Activated T-cell treated with anti-CD3 and anti-CD28 coated beads, Interleukin-2, amount 50 U/mL, for 4 hours (primary cell): ENCODE measurements around the gene SPSB1. TPM values are rescaled to one million over a fixed set of nuclear protein-coding genes. Genes with fewer than 3 reads are reported as not detected.

Source experiments
- ATAC-seq, 2 donors: fragments of 200-7000 bp; cut with Tn5 transposase; one replicate each; pipeline ENCODE4 v1.10.0; 2021
- DNase-seq: peaks from one replicate; pipeline ENCODE4 v3.0.0-alpha.2; 2020
- H3K27me3 Mint-ChIP-seq: one replicate; pipeline ENCODE4 v1.8.0; 2021; ENCODE audit warnings: low read depth, mixed read lengths
- H3K36me3 Mint-ChIP-seq: one replicate; pipeline ENCODE4 v1.8.0; 2022; ENCODE audit warnings: mixed read lengths; ENCODE audit not compliant: insufficient read depth
- H3K4me1 Mint-ChIP-seq: one replicate; pipeline ENCODE4 v1.8.0; 2021; ENCODE audit warnings: low read depth, mixed read lengths
- H3K4me3 Mint-ChIP-seq: one replicate; pipeline ENCODE4 v1.8.0; 2021; ENCODE audit warnings: mild to moderate bottlenecking, moderate library complexity, mixed read lengths
- H3K9me3 Mint-ChIP-seq: one replicate; pipeline ENCODE4 v1.8.0; 2021; ENCODE audit warnings: mixed read lengths
- total RNA-seq, 3 donors: library from RNA; stranded (reverse); gene quantifications; one replicate each; pipeline ENCODE4 v1.2.1, GENCODE V29; 2021

Gene SPSB1
- total RNA-seq = 1 to 10 TPM; 2.3 to 3.8 (median 3.0) TPM

DNA sequence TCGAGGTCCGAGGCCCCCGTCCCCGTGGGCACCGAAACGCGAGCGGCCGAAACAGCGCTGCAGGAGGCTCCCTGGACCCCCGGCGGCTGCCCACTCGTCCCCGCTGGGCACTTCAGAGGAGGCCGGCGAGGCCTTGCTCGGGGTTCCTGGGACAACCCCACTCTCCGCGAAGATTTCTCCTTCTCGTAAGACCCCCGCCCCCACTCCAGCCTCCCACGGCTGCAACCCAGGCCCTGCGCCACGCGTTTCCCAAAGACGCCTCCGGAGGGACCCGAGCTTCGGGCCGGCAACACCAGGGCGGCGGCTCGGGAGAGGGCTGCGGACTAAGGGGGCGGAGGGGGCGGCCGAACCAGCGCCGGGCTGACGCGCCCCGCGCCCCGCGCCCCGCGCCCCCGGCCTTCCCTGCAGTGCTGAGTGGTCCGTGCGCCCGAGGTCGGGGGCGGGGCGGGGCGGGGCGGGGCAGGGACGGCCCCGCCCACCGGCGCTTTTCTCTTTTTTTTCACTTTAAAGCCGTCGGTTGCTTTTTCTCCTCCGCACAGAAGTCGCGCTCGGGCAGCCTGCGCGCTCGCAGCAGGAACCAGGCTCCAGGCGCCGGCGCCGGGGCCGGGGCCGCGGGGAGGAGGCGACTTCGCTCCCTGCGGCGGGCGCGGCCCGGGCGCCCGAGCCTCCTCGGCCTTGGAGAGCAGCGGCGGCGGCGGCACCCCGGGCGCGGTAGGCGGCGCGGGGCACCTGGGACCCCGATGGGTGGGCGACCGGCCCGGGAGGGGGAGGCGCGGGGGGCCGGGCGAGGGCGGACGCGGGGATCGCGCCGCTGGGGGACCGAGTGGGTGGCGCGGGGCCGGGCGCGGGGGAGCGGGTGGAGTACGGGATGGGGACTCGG is at the start of gene SPSB1:
TSS of gene SPSB1 (plus strand) at position 534 of the 880 bp plus-strand sequence. CDS start 62,998 bp downstream, outside the sequence.
- peak within 1 kb of the TSS; percentile 60 for H3K4me3 Mint-ChIP-seq
- ATAC-seq = peak; percentile 53 to 54
- peaks cover 23% of the 10 kb centered on the region for H3K4me1 Mint-ChIP-seq
- H3K9me3 Mint-ChIP-seq = peaks cover 5% of the 10 kb centered on the region
- peak; percentile 59 for DNase-seq
- peaks cover 2% of the 10 kb centered on the region for H3K27me3 Mint-ChIP-seq
- peaks cover 8% of the 10 kb centered on the region for H3K36me3 Mint-ChIP-seq

DNA sequence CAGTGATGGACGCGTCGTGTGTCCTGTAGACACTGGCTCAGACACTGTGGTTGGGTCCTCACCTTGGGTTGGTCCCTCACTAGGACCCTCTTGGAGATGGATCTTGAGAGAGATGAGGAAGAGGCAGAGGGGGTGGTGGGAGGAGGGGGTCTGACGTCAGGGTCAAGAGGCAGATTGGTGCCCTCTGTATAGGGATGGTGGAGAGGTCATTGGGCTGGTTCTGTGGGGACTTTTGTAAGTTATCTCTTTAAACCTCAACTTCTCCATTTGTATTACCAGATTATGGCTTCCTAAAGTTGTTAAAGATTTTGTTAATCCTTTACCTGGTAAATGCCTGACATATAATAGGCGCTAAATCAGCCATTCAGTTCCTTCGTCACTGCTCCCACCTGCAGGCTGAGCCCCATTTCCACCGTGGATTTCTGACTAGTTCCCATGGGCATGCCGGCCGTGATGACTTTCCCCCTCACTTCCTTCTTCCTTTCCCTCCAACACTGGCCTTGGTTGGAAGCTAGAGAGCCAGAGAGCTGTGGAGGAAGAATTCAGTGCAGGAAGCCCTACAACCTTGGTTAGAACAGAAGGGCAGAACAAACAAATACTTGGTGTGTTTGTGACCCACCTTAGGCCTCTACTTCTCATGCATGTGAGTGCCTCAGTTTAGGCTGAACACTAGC is 49.5 kb upstream of the SPSB1 start:
- H3K4me3 Mint-ChIP-seq = no peak overlapping the region
- no peaks in the 10 kb centered on the region for H3K9me3 Mint-ChIP-seq
- H3K4me1 Mint-ChIP-seq = peaks cover 39% of the 10 kb centered on the region
- peaks cover 11% of the 10 kb centered on the region for H3K36me3 Mint-ChIP-seq
- DNase-seq (no peak), ATAC-seq (no peak)
- no peaks in the 10 kb centered on the region for H3K27me3 Mint-ChIP-seq

DNA sequence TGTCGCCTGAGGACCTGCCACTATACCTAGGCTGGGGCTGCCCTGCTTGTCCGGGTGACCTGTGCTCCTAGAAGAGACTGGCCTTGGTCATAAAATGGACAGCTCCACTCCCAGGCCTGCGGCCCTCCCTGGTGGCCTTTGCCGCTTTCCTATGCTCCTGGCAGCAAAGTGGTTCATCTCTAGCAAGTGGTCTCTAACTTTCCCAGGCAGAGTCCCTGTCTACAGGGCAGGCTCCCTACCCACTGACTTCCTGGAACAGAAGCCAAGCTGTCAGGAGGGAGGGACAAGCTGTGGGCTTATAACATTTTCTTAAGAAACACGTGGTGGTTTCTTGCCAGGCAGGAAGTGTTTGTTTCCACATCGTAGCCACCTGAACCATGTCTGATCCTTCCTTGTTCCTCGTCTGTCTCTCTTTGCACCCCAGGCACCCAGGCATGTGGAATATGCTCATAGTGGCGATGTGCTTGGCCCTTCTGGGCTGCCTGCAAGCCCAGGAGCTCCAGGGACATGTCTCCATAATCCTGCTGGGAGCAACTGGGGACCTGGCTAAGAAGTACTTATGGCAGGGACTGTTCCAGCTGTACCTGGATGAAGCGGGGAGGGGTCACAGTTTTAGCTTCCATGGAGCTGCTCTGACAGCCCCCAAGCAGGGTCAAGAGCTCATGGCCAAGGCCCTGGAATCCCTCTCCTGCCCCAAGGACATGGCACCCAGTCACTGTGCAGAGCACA is 48.0 kb upstream of the SPSB1 start:
- Mint-ChIP-seq H3K9me3 (no peaks in the 10 kb centered on the region), H3K4me1 (peaks cover 26% of the 10 kb centered on the region), H3K4me3 (no peak overlapping the region), H3K27me3 (no peaks in the 10 kb centered on the region), H3K36me3 (peaks cover 16% of the 10 kb centered on the region)
- ATAC-seq (no peak), DNase-seq (no peak)

DNA sequence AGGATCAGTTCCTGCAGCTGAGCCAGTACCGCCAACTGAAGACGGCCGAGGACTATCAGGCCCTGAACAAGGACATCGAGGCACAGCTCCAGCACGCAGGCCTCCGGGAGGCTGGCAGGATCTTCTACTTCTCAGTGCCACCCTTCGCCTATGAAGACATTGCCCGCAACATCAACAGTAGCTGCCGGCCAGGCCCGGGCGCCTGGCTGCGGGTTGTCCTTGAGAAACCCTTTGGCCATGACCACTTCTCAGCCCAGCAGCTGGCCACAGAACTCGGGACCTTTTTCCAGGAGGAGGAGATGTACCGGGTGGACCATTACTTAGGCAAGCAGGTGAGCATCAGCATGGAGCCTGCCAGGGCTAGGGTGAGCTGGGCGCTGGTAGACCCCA is 47.5 kb upstream of the SPSB1 start:
- Mint-ChIP-seq H3K27me3 (no peaks in the 10 kb centered on the region), H3K9me3 (no peaks in the 10 kb centered on the region), H3K36me3 (peaks cover 16% of the 10 kb centered on the region), H3K4me3 (no peak overlapping the region), H3K4me1 (peaks cover 20% of the 10 kb centered on the region)
- no peak for DNase-seq
- ATAC-seq = no peak

DNA sequence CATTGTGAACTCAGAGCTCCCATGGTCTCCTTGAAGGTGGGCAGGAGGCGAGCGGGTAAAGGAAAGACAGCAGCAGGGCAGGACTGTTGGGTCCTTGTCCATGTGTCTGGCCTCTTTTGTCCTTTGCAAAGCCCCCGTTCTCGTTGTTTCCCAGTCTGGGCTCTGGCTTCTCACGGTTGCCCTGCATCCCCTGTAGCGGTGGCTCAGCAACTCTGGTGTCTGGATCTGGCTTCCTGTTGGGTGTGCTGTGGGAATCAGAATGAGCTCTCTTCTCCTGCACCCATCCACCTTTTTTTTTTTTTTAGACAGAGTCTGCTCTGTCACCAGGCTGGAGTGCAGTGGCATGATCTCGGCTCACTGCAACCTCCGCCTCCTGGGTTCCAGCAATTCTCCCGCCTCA is 47.0 kb upstream of the SPSB1 start:
- Mint-ChIP-seq H3K9me3 (no peaks in the 10 kb centered on the region), H3K4me3 (no peak overlapping the region), H3K27me3 (no peaks in the 10 kb centered on the region), H3K4me1 (peaks cover 16% of the 10 kb centered on the region), H3K36me3 (peaks cover 16% of the 10 kb centered on the region)
- DNase-seq = no peak
- no peak for ATAC-seq

DNA sequence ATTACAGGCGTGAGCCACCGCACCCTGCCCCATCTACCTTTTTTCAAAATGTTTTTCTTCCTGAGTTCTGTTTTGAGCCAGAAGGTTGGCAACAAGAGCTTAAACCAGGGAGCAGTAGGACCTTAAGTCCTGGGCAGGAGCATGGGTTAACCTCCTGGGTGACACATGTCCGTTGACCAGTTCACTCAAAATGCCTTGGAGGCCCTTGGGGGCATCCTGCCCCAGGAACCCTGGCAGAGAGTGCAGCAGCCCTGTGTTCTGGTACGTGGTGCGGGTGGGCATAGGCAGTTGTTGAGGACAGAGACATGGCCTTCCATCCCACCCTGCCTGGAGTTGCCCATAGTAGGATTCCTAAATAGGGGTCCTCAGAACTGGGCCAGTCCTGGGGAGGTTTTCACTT is 46.5 kb upstream of the SPSB1 start:
- no peak for ATAC-seq
- peaks cover 16% of the 10 kb centered on the region for H3K36me3 Mint-ChIP-seq
- no peaks in the 10 kb centered on the region for H3K27me3 Mint-ChIP-seq
- no peak overlapping the region for H3K4me3 Mint-ChIP-seq
- DNase-seq = no peak
- peaks cover 13% of the 10 kb centered on the region for H3K4me1 Mint-ChIP-seq
- no peaks in the 10 kb centered on the region for H3K9me3 Mint-ChIP-seq

DNA sequence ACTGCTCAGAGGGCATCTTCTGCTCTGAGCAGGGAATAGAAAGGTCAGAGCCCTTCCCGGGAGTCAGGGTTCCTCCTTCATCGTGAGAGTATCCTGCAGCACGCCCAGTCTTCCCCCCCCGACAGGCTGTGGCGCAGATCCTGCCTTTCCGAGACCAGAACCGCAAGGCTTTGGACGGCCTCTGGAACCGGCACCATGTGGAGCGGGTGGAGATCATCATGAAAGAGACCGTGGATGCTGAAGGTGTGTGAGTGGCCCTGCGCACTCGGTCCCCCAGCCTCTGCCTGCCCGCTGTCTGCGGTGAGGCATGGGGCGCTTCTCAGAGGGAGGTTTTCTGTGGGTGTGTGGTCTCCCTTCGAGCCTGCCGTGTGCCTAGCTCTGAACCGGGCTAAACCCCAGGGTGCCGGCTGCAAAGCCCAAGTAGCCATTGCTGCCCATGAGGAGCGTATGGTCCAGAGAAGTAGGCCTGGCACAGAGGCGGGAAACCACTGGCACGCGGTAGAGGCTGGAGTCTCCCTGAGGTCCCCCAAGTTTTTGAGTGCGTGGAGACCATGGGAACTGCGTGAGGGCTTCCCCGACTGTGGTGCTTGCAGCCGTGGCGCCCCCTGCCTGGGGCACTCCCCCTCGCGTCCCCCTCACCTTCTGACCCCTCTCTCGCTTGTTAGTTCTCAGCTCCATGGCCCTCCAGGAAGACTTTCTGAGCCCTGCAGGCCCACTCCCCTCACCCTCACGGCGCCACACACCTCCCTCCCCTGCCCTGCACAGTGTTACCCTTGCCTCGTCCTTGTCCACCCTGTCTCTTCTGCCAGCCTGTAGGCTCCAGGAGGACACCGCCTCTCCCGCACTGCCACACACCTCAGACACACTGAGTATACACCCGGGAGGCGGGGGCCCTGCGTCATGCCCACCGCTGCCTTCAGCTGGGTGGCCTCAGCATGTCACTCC is 45.6 kb upstream of the SPSB1 start:
- Mint-ChIP-seq H3K4me1 (peaks cover 13% of the 10 kb centered on the region), H3K4me3 (no peak overlapping the region), H3K36me3 (peaks cover 14% of the 10 kb centered on the region), H3K9me3 (no peaks in the 10 kb centered on the region), H3K27me3 (no peaks in the 10 kb centered on the region)
- no peak for DNase-seq
- ATAC-seq = no peak

DNA sequence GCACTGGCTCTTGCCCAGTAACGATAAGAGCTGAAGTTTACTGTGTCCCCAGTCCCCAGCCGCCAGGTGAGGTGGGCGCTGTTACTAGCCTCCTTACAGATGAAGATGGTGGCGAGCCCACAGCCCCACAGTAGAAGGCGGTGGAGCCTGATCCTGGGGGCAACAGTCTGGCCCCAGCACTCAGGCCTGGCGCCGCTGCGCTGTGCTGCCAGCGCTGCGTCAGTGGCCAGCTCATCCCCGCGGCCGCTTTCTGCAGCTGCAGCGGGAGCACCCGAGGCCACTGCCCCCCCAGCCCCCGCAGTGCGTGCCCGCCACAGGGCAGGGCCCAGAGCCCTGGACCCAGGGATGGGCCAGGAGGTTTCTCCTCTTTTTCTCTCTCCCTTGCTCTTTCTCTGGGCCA is 44.8 kb upstream of the SPSB1 start:
- Mint-ChIP-seq H3K36me3 (peaks cover 12% of the 10 kb centered on the region), H3K27me3 (no peaks in the 10 kb centered on the region), H3K4me3 (no peak overlapping the region)

DNA sequence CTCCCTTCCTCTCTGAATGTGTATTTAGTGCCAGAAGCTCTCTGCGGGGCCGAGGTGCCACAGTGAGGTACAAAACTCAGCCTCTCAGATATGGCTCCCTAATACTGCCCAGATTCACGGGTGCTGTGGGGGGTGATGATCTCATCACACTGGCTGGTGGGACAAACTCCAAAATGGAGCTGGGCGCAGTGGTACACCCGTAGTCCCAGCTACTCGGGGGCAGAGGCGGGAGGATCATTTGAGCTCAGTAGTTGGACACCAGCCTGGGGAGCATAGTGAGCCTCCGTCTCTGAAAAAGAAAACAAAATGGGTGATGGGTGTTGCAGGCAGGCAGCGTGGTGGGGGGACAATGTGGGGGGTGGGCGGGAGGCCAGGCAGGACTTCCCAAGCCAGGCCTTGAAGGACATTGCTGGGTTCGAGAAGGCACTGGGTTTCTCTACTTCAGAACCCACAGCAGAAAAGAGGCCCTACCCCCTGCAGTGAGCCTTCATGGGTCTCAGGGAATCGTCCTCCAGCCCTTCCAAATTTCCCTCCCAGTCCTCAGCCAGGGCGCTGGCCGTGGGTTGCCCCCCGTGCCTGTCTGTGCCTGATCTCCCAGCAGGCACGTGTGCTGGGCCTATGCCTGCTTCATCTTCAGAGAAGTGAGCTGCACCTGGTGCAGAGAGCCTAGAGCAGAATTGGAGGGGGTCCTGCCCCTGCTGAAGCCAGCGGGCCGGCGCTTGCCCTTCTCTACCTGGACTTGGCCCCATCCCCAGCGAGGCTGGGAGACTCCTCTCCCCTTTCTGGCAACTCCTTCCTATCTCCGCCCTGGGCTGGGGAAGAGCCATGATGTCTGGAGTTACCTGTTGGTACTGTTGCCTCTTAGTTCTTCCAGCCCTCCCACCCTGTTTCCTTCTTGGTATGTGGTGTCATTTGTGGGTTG is 44.1 kb upstream of the SPSB1 start:
- Mint-ChIP-seq H3K9me3 (no peaks in the 10 kb centered on the region), H3K4me3 (no peak overlapping the region), H3K27me3 (no peaks in the 10 kb centered on the region), H3K4me1 (peaks cover 9% of the 10 kb centered on the region), H3K36me3 (peaks cover 12% of the 10 kb centered on the region)
- ATAC-seq (no peak), DNase-seq (no peak)

More for the DNA sequence above, 44.8 kb upstream of the SPSB1 start:
- ATAC-seq (no peak), DNase-seq (no peak)
- Mint-ChIP-seq H3K4me1 (peaks cover 11% of the 10 kb centered on the region), H3K9me3 (no peaks in the 10 kb centered on the region)

DNA sequence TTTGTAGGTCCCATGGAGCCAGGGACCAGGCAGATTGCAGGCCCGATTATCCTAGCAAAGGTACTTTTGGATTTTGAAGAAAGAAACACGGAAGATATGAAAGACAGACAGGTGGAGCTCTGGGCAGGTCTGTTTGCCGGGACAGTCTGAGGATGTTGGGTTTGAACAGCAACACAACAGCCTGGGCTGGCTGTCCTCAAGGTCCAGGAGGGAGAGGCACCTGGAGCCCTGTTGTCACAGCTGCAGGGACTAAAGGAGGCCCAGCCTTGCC is 43.5 kb upstream of the SPSB1 start:
- Mint-ChIP-seq H3K9me3 (no peaks in the 10 kb centered on the region), H3K36me3 (peaks cover 12% of the 10 kb centered on the region), H3K4me1 (peaks cover 10% of the 10 kb centered on the region), H3K27me3 (no peaks in the 10 kb centered on the region), H3K4me3 (no peak overlapping the region)
- DNase-seq = no peak
- ATAC-seq = no peak

DNA sequence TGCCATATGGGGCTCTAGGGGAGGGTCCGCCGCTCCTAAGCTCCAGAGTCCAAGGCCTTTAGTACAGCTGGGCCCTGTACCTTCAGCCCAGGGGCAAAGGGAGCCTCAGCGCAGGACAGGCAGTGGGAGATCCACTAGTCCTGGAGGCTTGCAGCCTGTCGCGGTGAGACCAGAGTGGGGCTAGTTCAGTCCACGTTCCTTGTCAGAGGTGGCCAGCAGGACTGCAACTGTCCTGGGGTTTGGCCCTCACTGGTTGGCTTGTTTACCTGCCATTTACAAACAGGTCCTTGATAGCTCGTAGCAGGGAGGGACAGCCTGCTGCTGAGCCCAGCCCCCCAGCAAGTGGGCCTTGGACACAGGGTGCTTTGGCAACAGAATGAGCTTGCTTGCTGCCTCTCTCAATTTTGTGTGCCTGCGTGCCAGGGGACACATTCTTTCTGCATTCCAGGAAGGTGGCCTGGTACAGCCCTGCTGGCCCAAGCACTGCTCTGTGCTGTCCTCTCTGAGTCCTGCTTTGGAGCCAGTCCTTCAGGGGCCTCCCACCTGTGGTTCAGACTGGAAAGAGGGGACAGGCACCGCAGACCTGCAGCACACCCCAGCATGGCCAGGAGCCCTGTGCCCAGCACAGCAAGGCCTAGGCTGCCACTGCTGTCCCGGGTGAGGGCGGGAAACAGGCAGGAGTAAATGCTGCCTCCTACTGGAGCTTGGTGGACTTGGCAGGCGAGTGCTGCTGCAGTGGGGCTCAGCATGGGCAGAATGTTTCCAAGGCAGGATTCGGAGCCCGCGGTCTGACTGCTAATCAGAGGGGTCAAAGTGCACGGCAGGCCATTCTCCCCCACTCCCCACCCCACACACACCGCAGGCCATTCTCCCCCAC is 42.9 kb upstream of the SPSB1 start:
- Mint-ChIP-seq H3K4me3 (no peak overlapping the region), H3K27me3 (no peaks in the 10 kb centered on the region), H3K4me1 (peaks cover 9% of the 10 kb centered on the region), H3K36me3 (peaks cover 16% of the 10 kb centered on the region), H3K9me3 (no peaks in the 10 kb centered on the region)
- ATAC-seq (peak; percentile 40 to 43), DNase-seq (no peak)
